Measurements from ENCODE around the gene RAI1.
"Not testable (repeated sequence)": the region's sequence is repeated elsewhere in the genome, so short reads cannot be mapped to it uniquely, and the experiment has no call there.

RAI1 gene

GRCh38 chr17:17663160-17664063, 17.8 kb upstream of the RAI1 start:
- peak; percentile 26 to 59 (median 34) for DNase-seq (ENCODE audit: low read depth in 4 of 4, low spot score in 1 of 4)

GRCh38 chr17:17664064-17664452, 17.2 kb upstream of the RAI1 start:
- no peak for DNase-seq (ENCODE audit: low read depth in 4 of 4, low spot score in 1 of 4)

DNA sequence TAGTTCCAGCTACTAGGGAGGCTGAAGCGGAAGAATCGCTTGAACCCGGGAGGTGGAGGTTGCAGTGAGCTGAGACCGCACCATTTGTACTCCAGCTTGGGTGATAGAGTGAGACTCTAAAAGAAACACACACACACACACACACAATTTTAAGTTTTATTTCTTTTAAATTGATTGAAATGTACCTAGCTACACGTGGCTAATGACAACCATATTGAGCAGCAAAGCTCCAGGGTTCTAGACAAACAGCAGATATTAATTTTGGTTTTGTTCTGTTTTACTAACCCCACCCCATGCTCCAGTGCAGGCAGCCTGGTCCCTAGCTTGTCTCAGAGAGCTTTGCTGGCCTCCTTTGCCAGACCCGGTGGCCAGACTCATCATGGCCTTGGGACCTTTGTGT, 16.0 kb upstream of the RAI1 start:
- no peak for DNase-seq (ENCODE audit: low read depth in 4 of 4, low spot score in 1 of 4)

DNA sequence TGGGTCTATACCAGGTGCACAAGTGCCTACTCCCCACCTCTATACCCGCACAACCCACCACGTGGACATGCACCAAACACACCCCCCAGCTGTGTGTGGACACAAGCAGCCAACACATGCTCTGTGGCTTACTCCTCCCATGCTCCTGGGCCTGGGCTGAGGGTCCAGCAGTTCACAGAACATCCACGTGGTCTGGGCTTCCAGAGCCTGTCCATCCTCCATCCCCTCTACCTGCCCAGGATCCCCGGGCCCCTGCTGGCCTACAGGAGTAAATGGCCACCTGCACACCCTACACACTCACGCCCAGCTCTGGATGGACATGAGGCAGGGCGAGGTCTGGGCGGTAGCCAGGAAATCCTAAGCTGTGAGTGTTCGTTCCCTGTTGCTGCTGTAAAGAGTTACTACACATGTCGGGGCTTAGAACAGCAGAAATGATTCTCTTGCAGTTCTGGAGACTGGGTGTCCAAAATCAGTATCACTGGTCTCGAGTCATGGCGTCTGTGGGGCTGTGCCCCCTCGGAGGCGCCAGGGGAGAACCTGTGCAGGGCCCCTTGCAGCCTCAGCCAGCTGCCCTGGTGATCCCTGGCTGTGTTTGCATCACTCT, 15.0 kb upstream of the RAI1 start:
- DNase-seq (ENCODE audit: low read depth in 4 of 4, low spot score in 1 of 4) = no peak

DNA sequence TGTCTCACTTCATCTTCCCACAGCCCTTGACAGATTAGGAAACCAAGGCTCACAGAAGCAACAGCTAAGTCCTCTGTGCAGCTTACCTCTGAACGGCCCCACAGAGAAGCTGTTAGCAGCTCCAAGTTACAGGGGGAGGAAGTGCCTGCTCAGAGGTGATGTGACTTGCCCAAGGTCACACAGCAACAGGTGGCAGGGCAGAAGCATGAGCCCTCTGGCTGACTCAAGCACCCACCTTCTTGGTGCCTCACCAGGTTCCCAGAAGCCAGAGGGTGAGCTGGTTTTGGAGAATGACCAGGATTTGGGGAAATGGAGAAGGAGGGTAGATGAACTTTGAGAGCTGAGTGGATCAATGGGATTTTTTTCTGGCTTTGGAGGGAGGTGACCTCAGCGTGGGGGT, 14.0 kb upstream of the RAI1 start:
- no peak for DNase-seq (ENCODE audit: low read depth in 4 of 4, low spot score in 1 of 4)

- no peak for DNase-seq (ENCODE audit: low read depth in 4 of 4, low spot score in 1 of 4)
Measured at GRCh38 chr17:17667947-17668346, 13.3 kb upstream of the RAI1 start.

DNA sequence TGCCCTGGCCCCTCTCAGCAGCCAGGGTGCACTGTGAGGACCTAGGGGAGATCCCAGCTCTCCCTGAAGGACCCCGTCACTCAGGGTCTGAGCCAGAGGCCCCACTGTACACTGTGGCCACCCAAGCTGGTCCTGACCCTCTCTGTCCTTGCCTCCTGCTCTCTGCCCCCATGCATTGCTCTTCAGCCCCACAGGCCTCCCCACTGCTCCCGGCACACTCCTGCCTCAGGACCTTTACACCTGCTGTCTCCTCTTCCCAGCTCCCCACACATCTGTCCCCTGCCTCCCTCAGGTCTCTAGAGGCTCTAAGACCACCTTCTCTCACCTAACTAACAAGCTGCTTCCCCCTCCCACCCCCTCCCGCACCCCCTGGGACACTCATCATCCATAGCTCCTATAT, 12.9 kb upstream of the RAI1 start:
- no peak for DNase-seq (ENCODE audit: low read depth in 4 of 4, low spot score in 1 of 4)

- DNase-seq (ENCODE audit: low read depth in 4 of 4, low spot score in 1 of 4) = no peak
Measured at GRCh38 chr17:17668775-17669579, 12.3 kb upstream of the RAI1 start.

GRCh38 chr17:17669580-17670235, 11.6 kb upstream of the RAI1 start:
- DNase-seq (ENCODE audit: low read depth in 4 of 4, low spot score in 1 of 4) = no peak

DNA sequence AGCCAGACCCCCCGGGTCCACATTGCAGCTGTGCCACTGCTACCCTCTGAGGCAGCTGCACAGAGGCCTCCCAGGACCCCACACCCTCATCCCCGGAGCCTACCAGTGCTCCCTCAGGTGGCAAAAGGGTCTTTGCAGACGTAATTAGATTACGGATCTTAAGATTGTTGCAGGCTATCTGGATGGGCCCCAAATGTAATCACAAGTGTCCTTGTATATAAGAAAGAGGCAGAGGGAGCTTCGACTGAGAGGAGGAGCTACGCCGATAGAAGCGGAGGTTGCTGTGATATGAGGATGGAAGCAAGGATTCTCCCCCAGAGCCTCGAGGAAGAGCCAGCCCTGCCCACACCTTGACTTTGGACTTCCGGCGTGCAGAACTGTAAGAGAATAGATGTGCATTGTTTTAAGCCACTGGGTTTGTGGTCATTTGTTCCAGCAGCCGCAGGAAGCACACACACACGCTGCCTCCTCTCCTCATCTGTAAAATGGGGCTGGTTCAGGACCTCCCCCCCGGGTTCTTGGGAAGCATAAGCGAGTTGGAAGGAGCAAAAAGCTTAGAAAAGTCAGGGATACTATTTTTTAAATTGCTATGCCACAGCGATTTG, 10.5 kb upstream of the RAI1 start:
- no peak for DNase-seq (ENCODE audit: low read depth in 4 of 4, low spot score in 1 of 4)

DNA sequence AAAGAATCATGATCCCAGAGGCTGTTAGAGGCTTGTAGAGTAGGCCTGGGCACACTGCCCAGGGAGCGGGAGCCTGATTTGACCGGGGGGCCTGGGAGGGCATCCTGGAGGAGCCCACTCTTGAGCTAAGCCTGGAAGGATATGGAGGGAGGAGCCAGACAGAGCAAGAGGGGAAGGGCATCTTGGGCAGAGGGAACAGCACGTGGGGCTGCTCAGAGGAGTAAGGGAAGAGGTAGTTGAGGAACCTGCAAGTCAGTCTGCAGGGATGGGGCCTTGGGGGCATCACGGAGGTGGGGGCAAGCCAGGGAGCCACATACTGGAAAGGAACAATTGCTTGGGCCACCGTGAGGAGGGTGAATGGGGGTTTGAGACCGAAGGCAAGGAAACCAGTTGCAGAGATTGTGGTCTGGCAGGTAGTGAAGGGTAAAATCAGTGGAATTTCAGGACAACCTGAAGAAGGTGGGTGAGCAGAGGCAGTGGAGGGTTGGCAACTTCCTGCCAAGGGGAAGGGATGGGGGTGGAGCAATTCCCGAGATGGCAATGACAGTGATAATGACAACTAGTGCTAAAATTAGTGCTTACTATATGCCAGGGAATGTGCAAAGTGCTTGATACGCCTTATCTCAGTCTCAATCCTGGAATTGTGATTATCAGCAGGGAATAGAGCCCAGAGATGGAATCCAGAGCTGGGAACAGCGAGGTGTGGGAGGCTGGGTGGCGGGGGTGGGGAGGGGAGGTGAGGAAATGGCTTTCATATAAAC, 9.7 kb upstream of the RAI1 start:
- DNase-seq (ENCODE audit: low read depth in 4 of 4, low spot score in 1 of 4) = no peak

DNA sequence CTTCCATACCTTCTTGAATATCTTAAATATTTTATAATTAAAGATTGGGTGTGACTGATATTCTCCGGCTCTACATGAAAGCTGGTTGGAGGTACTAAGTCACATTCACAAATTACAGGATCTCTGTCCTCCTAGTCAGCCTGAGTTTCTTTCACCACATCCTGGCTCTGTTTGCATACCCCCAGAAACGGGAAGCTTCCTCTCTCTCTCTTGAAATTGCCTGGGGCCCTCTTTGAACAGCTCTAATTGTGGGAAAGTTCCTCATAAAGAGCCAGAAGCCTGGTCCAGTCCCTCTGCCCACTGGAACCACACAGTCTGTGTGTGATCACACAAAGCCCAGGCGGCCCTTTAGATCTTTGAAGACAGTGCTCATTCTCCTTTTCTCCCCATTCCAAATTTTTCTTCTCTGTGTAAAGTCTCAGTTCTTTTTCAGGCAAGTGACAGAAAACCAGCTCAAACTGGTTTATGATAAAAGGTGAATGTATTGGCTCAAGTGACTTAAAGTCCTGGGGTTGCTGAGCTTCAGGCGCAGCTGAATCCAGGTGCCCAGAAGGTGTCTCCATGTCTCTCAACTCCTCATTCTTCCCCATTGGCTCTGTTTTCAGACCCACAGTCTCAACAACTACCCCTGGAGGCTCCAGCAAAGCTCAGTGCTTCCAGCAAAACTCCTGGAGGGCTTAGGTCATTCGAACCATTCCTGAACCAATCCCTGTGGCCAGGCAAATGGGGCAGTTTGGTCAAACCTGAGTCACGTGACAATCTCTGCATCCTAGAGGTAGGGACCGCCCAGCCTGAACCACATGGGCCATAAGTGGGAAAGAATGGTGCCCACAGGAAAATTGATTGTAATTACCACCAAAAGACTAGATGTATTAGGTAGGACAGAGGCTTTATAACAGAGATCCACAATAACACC, 8.5 kb upstream of the RAI1 start:
- DNase-seq (ENCODE audit: low read depth in 4 of 4, low spot score in 1 of 4) = no peak

- DNase-seq (ENCODE audit: low read depth in 4 of 4, low spot score in 1 of 4) = no peak
Measured at GRCh38 chr17:17675416-17675815, 5.8 kb upstream of the RAI1 start.

DNA sequence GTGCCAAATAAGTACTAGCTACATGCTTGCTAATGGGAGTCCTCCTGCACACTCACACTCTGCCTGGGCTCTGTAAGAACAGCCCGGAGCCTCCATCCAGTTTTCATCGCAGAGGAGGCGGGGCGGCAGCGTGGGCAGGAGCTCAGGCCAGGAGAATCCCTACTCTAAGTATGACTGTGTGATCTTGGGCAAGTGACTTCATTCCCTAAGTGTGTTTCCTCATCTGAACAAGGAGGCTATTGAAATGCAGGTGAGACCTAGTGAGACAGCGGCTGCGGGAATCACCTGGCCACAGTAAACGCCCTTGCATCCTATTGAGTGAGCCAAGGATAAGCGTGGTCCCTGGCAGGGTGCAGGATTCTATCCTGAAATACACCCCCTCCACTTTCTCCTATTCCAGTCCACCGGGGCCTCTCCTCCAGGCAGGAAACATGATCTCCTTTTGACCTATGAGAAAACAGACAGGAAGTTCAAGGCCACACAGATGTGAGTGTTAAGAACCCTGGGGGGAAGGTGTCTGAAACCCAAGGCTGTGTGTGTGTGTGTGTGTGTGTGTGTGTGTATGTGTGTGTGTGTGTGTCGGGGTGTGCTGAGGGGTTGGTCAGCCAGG, 5.2 kb upstream of the RAI1 start:
- no peak for DNase-seq (ENCODE audit: low read depth in 4 of 4, low spot score in 1 of 4)

DNA sequence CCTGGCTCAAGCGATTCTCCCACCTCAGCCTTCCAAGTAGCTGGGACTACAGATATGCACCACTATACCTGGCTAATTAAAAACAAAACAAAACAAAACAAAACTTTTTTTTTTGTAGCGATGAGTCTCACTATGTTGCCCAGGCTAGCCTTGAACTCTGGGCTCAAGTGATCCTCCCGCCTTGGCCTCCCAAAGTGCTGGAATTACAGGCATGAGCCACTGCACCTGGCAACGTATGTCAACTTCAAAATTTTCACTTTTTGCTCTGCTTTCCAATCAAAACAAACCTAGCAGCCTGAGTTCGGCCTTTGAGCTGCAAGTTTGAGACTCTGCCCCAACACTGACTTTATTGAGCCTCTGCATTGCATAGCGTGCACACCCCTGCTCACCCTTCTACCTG, 4.5 kb upstream of the RAI1 start:
- no peak for DNase-seq (ENCODE audit: low read depth in 4 of 4, low spot score in 1 of 4)

- DNase-seq (ENCODE audit: low read depth in 4 of 4, low spot score in 1 of 4) = no peak
Measured at GRCh38 chr17:17677299-17678040, 3.8 kb upstream of the RAI1 start.

DNA sequence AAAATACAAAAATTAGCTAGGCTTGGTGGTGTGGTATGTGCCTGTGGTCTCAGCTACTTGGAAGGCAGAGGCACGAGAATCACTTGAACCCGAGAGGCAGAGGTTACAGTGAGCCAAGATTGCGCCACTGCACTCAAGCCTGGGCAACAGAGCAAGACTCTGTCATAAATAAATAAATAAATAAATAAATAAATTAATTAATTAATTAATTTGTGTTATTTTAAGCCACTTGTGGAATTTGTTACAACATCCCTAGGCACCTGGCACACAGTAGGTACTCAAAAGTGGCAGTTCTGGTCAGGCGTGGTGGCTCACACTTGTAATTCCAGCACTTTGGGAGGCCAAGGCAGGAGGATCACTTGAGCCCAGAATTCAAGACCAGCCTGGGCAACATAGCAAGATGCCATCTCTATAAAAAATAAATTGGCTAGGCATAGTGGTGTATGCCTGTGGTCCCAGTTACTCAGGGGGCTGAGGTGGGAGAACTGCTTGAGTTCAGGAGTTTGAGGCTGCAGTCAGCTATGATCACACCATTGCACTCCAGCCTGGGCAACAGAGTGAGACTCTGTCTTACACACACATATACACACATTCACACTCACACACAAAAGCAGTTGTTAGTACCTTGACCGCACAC, 3.1 kb upstream of the RAI1 start:
- not testable (repeated sequence) for DNase-seq (ENCODE audit: low read depth in 4 of 4, low spot score in 1 of 4)

DNA sequence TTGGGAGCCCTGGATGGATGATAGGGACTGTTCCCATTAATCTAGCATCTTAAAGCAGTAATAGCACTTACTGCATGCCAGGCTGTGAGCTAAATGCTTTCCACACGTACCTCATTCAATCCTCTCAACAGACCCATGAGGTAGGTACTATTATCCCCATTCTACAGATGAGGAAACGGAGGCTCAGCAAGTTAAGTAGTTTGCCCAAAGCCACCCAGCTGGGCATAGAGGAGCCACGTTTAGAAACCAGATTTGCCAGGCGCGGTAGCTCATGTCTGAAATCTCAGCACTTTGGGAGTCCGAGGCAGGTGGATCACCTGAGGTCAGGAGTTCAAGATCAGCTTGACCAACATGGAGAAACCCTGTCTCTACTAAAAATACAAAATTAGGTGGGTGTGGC, 2.0 kb upstream of the RAI1 start:
- DNase-seq (ENCODE audit: low read depth in 4 of 4, low spot score in 1 of 4) = no peak
